Ectodermal cell (in vitro differentiated cells): ENCODE measurements around the gene TNFRSF6B.
"Not testable (repeated sequence)": the region's sequence is repeated elsewhere in the genome, so short reads cannot be mapped to it uniquely, and the experiment has no call there.

Experiments used
- H3K27ac ChIP-seq: 2 replicates; pipeline ENCODE4 v1.7.0; 2013; ENCODE audit warnings: mild to moderate bottlenecking, low read depth, low read length; ENCODE audit not compliant: insufficient read depth, poor library complexity, severe bottlenecking
- H3K27me3 ChIP-seq: 2 replicates; pipeline ENCODE4 v1.7.0; 2013; ENCODE audit warnings: mild to moderate bottlenecking, low read length; ENCODE audit not compliant: insufficient read depth, control insufficient read depth, poor library complexity, severe bottlenecking
- H3K36me3 ChIP-seq: one replicate; pipeline ENCODE4 v1.7.0; 2013; ENCODE audit warnings: low read length; ENCODE audit not compliant: control insufficient read depth, insufficient read depth
- H3K4me1 ChIP-seq: one replicate; pipeline ENCODE4 v1.7.0; 2013; ENCODE audit warnings: low read length; ENCODE audit not compliant: control insufficient read depth, insufficient read depth
- H3K4me3 ChIP-seq: 2 replicates; pipeline ENCODE4 v1.7.0; 2013; ENCODE audit warnings: low read depth, low read length, control low read depth; ENCODE audit not compliant: insufficient read depth
- H3K9me3 ChIP-seq: 2 replicates; pipeline ENCODE4 v1.7.0; 2013; ENCODE audit warnings: mild to moderate bottlenecking, low read length, moderate library complexity; ENCODE audit not compliant: control insufficient read depth
- WGBS, 2 experiments: methylation state at CpG; one replicate each; pipeline ENCODE4 v1.1.7; 2013; ENCODE audit warnings: missing lambda C conversion rate in 2 of 2; 5-methylcytosine and 5-hydroxymethylcytosine counted together

TNFRSF6B gene

GRCh38 chr20:63655249-63655648 lies 41.2 kb upstream of the TNFRSF6B start:
- Histone ChIP-seq H3K27ac (no peak overlapping the region), H3K9me3 (no peaks in the 10 kb centered on the region), H3K4me3 (no peak overlapping the region), H3K36me3 (no peaks in the 10 kb centered on the region), H3K4me1 (peaks cover 12% of the 10 kb centered on the region), H3K27me3 (peaks cover 21% of the 10 kb centered on the region)
- 79 to 83% methylated on average over 4 of the region's 4 CpGs for WGBS, 2 experiments

DNA sequence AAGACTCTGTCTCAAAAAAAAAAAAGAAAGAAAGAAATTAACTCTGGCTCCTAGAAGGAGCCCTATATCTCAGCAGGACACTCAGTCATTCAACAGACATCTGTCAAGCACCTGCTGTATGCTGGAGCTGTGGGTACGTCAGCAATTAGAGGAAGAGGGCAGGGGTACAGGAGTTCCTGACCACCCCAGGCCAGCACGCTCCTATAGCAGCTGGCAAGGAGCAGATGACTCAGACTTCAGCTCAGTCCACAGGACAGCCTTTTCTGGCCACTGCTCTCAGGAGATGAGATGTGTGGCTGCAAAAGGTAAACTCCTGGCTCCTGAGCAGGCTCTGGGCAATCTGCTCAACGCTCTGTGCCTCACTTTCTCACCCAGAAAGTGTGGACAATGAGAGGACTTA lies 40.0 kb upstream of the TNFRSF6B start:
- peaks cover 12% of the 10 kb centered on the region for H3K4me1 ChIP-seq
- no peaks in the 10 kb centered on the region for H3K36me3 ChIP-seq
- H3K27me3 ChIP-seq = peaks cover 14% of the 10 kb centered on the region
- no peak overlapping the region for H3K4me3 ChIP-seq
- no peaks in the 10 kb centered on the region for H3K9me3 ChIP-seq
- WGBS, 2 experiments = 92 to 93% methylated on average over 3 of the region's 3 CpGs
- H3K27ac ChIP-seq = no peak overlapping the region

- no peak overlapping the region for H3K27ac ChIP-seq
- H3K4me1 ChIP-seq = peaks cover 4% of the 10 kb centered on the region
- H3K36me3 ChIP-seq = no peaks in the 10 kb centered on the region
- 88 to 89% methylated on average over 31 of the region's 31 CpGs for WGBS, 2 experiments
- no peaks in the 10 kb centered on the region for H3K9me3 ChIP-seq
- H3K27me3 ChIP-seq = peaks cover 5% of the 10 kb centered on the region
- H3K4me3 ChIP-seq = no peak overlapping the region
Measured at GRCh38 chr20:63657260-63657936, 39.1 kb upstream of the TNFRSF6B start.

DNA sequence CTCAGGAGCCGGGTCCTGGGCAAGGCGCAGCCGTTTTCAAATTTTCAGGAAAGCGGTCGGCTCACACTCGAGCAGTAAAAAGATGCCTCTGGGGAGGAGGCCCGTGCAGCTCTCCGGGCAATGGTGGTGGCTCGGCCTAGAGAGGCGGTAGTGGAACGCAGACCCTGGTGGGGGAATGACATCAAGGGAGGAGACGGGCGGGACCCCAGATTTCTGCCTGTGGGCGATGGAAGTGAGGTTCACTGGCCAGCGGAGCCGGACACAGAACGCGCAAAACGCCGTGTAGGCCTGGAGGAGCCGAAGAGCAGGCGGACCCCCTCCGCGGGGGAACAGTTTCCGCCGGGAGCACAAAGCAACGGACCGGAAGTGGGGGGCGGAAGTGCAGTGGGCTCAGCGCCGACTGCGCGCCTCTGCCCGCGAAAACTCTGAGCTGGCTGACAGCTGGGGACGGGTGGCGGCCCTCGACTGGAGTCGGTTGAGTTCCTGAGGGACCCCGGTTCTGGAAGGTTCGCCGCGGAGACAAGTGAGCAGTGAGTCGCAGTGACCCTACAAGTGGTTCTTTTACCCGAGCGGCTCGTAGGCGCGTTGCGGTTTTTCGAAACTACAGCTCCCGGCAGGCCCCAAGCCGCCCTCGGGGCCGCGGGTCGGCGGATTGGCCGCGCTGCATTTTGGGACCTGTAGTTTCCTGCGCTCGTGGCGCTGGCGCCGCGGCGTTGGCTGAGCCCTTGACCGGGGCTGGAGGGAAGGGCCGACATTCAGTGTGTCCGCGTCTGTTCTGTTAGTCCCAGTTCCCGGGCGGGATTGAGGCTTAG lies 38.3 kb upstream of the TNFRSF6B start, which contains the start of gene RTEL1:
Gene RTEL1, plus strand, starts transcription at position 376 of the 812 bp plus-strand sequence. CDS start 1,091 bp downstream, outside the sequence.
- Histone ChIP-seq H3K4me1 (no peaks in the 10 kb centered on the region), H3K9me3 (no peaks in the 10 kb centered on the region), H3K27ac (no peak within 1 kb of the TSS), H3K4me3 (peak within 1 kb of the TSS; percentile 94), H3K27me3 (no peaks in the 10 kb centered on the region), H3K36me3 (no peaks in the 10 kb centered on the region)
- 10 to 11% methylated on average over 73 of the region's 73 CpGs for WGBS, 2 experiments

DNA sequence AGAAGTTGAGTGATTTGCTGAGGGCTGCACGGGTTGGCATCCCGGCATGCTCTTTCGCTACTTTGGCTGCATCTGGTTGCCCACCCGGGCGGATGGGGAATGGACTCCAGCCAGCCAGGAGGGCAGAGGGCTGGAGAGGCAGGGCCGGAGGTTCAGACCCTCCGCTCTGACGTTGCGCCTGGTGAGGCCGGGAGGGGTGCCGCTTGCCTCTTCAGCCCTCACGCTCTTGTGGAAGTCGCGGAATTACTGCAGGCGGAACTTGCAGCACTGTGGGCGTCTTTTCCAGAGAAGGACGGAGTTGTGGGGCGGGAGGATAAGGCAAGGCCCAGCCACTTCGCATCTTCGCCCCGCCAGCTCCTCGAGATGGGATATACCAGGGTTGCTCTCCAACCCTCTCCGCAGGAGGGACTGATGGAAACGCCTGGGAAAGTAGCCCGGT lies 37.7 kb upstream of the TNFRSF6B start:
- H3K9me3 ChIP-seq = no peaks in the 10 kb centered on the region
- H3K27me3 ChIP-seq = no peaks in the 10 kb centered on the region
- 8% methylated on average over 25 of the region's 25 CpGs for WGBS, 2 experiments
- H3K4me3 ChIP-seq = peak overlapping the region; percentile 94
- H3K4me1 ChIP-seq = no peaks in the 10 kb centered on the region
- H3K27ac ChIP-seq = no peak overlapping the region
- no peaks in the 10 kb centered on the region for H3K36me3 ChIP-seq

DNA sequence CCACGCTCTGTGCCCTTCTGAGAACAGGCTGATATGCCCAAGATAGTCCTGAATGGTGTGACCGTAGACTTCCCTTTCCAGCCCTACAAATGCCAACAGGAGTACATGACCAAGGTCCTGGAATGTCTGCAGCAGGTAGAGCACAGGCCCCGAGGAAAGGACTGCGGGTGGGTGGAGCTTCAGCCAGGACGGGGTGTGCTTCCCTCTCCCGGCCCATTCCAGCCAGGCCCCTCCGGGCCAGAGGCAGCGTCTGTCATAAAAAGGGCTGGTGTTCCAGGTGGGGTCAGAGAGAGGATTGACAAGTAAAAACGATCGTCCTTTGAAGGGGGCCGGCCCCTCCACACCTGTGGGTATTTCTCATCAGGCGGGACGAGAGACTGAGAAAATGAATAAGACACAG lies 37.1 kb upstream of the TNFRSF6B start:
- 84 to 85% methylated on average over 13 of the region's 13 CpGs for WGBS, 2 experiments
- H3K27me3 ChIP-seq = no peaks in the 10 kb centered on the region
- no peaks in the 10 kb centered on the region for H3K9me3 ChIP-seq
- H3K4me1 ChIP-seq = no peaks in the 10 kb centered on the region
- peak overlapping the region; percentile 94 for H3K4me3 ChIP-seq
- H3K36me3 ChIP-seq = no peaks in the 10 kb centered on the region
- no peak overlapping the region for H3K27ac ChIP-seq

DNA sequence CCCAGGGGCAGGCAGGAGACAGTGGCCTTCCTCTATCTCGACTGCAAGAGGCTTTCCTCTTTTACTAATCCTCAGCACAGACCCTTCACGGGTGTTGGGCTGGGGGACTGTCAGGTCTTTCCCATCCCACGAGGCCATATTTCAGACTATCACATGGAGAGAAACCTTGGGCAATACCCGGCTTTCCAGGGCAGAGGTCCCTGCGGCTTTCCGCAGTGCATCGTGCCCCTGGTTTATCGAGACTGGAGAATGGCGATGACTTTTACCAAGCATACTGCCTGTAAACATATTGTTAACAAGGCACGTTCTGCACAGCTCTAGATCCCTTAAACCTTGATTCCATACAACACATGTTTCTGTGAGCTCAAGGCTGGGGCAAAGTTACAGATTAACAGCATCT lies 36.3 kb upstream of the TNFRSF6B start:
- not testable (repeated sequence) for H3K9me3 ChIP-seq, H3K36me3 ChIP-seq, H3K27ac ChIP-seq, H3K4me1 ChIP-seq, H3K4me3 ChIP-seq, H3K27me3 ChIP-seq
- 89 to 91% methylated on average over 10 of the region's 10 CpGs for WGBS, 2 experiments

DNA sequence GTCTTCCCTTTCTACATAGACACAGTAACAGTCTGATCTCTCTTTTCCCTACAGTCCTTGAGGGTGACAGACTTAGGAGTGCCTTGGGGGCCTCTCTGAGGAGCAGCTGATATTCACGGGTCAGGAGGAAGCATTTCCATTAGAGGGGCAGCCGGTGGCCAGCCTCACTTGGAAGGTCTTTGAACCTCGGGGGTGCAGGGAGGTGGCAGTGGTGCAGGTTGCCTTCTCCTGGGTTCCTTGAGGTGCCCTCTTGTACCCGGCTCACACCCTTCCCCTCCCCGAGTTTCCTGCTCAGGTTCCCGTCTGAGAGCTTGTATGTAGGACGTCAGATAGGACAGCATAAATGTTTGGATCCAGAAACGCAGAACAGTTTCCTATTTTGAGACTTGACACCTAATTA lies 35.8 kb upstream of the TNFRSF6B start:
- Histone ChIP-seq H3K27ac (no peak overlapping the region), H3K4me1 (peaks cover 3% of the 10 kb centered on the region), H3K4me3 (no peak overlapping the region), H3K36me3 (no peaks in the 10 kb centered on the region), H3K9me3 (no peaks in the 10 kb centered on the region), H3K27me3 (no peaks in the 10 kb centered on the region)
- WGBS, 2 experiments = 92 to 93% methylated on average over 8 of the region's 8 CpGs

DNA sequence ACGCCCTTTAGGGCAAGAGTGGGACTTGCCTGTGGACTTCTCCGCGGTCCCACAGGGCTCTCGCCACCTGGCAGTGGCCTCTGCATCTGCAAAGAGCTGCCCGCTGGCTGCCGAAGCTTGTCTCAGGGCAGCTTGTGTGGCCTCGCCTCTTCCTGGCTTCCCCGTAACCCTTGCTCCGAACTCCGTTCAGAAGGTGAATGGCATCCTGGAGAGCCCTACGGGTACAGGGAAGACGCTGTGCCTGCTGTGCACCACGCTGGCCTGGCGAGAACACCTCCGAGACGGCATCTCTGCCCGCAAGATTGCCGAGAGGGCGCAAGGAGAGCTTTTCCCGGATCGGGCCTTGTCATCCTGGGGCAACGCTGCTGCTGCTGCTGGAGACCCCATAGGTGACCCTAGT lies 35.3 kb upstream of the TNFRSF6B start:
- 93 to 95% methylated on average over 22 of the region's 22 CpGs for WGBS, 2 experiments
- Histone ChIP-seq H3K4me3 (no peak overlapping the region), H3K27me3 (no peaks in the 10 kb centered on the region), H3K36me3 (no peaks in the 10 kb centered on the region), H3K4me1 (peaks cover 3% of the 10 kb centered on the region), H3K27ac (no peak overlapping the region), H3K9me3 (no peaks in the 10 kb centered on the region)

DNA sequence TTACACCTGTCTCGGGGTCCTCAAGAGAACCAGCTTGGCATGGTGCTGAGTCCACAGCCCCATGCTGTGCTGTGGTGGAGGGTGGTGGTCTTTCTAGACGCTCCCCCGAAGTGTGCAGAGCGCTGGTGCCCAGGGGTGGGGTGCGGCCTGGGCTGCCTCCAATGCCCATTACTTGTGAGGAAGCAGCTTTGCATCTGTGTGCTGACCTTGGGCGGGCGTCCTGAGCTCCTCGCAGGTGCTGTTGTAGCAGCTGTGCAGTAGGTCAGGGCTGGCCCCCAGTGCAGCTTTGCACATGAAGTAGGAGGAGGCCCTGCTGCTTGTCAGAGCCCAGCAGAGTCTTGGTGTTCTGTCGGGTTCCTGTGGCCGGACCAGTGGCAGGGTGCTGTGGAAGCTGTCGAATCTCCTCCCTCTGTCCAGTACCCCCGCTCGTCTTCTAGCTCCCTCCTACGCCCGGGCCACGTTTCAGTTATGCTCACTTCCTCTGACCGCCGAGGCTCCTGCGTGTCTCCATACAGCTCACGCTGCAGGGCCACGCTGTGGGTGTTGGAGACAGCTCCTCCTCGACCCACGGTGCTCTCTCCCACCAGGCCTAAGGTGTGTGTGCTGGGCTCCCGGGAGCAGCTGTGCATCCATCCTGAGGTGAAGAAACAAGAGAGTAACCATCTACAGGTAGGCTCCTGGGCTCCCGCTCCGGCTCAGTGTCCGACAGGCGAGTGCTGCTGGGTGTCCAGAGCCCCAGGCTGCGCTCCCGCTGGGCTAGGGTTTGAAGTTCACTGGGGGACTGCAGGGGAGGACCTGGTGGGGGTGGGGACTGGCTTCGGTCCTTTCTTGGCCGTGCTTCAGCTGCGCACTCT lies 34.3 kb upstream of the TNFRSF6B start:
- Histone ChIP-seq H3K9me3 (no peaks in the 10 kb centered on the region), H3K27ac (no peak overlapping the region), H3K4me3 (no peak overlapping the region), H3K4me1 (peaks cover 3% of the 10 kb centered on the region), H3K36me3 (no peaks in the 10 kb centered on the region), H3K27me3 (no peaks in the 10 kb centered on the region)
- 93 to 95% methylated on average over 33 of the region's 33 CpGs for WGBS, 2 experiments
